Measurements from ENCODE around the gene PDGFB.

Gene PDGFB

DNA sequence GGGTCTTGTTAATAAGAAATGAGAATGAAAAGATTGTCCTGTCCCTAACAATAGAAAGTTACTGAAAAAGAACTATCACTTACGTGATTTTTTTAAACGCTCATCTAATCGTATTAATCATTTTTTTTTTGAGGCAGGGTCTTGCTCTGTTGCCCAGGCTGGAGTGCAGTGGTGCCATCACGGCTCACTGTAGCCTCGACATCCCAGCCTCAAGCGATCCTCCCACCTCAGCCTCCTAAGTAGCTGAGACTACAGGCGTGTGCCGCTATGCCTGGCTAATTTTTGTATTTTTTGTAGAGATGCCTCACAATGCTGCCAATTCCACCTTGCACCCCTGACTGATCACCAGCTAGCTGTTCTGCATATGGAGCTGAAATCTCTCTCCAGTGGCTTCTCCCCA lies 15.7 kb downstream of the PDGFB start:
- WGBS = 95% methylated on average over 8 of the region's 8 CpGs
- Histone ChIP-seq H3K4me3 (ENCODE audit: insufficient read depth in 1 of 2, low read depth in 1 of 2, low read length in 2 of 2) (no peak overlapping the region), H3K18ac (ENCODE audit: low read depth in 1 of 2, low read length in 2 of 2) (no peak overlapping the region), H3K4me1 (ENCODE audit: control insufficient read depth, insufficient read depth, low read depth, low read length) (peaks cover 15% of the 10 kb centered on the region), H4K8ac (ENCODE audit: low read length) (no peak overlapping the region), H3K4me2 (ENCODE audit: low read length, poor library complexity, severe bottlenecking) (no peak overlapping the region), H3K27me3 (ENCODE audit: control insufficient read depth in 1 of 2, insufficient read depth in 1 of 2, low read length in 2 of 2) (peaks cover 0 to 57% of the 10 kb centered on the region in 2 experiments), H2BK120ac (ENCODE audit: low read depth, low read length) (no peak overlapping the region), H2BK12ac (ENCODE audit: low read length in 2 of 2) (no peak overlapping the region), H4K91ac (ENCODE audit: low read length) (no peak overlapping the region), H2AFZ (ENCODE audit: low read depth, low read length) (no peak overlapping the region), H3K79me1 (replicated peaks; ENCODE audit: low read length, poor library complexity, severe bottlenecking) (peaks cover 11% of the 10 kb centered on the region), H2AK5ac (ENCODE audit: low read length, severe bottlenecking) (no peak overlapping the region), H3K36me3 (ENCODE audit: control insufficient read depth in 1 of 2, insufficient read depth in 2 of 2, low read depth in 1 of 2, low read length in 2 of 2) (peaks cover 0 to 90% of the 10 kb centered on the region in 2 experiments), H3K23ac (ENCODE audit: low read length in 2 of 2) (no peak overlapping the region), H3K9me3 (ENCODE audit: control insufficient read depth, low read length) (no peaks in the 10 kb centered on the region), H3K14ac (ENCODE audit: low read length in 2 of 2) (no peak overlapping the region), H3K4ac (ENCODE audit: low read depth in 1 of 2, low read length in 2 of 2) (no peak overlapping the region), H3K27ac (ENCODE audit: low read length, poor library complexity, severe bottlenecking) (no peak overlapping the region), H2BK15ac (ENCODE audit: low read depth, poor library complexity, severe bottlenecking) (no peak overlapping the region), H3K9ac (ENCODE audit: low read length) (no peak overlapping the region), H2BK5ac (ENCODE audit: low read depth, low read length, poor library complexity, severe bottlenecking) (no peak overlapping the region)
- DNase-seq = no peak

GRCh38 chr22:39227542-39228272 lies 17.1 kb downstream of the PDGFB start:
- Histone ChIP-seq H2BK120ac (ENCODE audit: low read depth, low read length) (no peak overlapping the region), H3K36me3 (ENCODE audit: control insufficient read depth in 1 of 2, insufficient read depth in 2 of 2, low read depth in 1 of 2, low read length in 2 of 2) (peaks cover 0 to 91% of the 10 kb centered on the region in 2 experiments), H3K9me3 (ENCODE audit: control insufficient read depth, low read length) (no peaks in the 10 kb centered on the region), H4K8ac (ENCODE audit: low read length) (no peak overlapping the region), H3K23ac (ENCODE audit: low read length in 2 of 2) (no peak overlapping the region), H3K79me1 (replicated peaks; ENCODE audit: low read length, poor library complexity, severe bottlenecking) (peaks cover 6% of the 10 kb centered on the region), H2BK12ac (ENCODE audit: low read length in 2 of 2) (no peak overlapping the region), H3K9ac (ENCODE audit: low read length) (no peak overlapping the region), H2AK5ac (ENCODE audit: low read length, severe bottlenecking) (no peak overlapping the region), H3K4me3 (ENCODE audit: insufficient read depth in 1 of 2, low read depth in 1 of 2, low read length in 2 of 2) (no peak overlapping the region), H3K27me3 (ENCODE audit: control insufficient read depth in 1 of 2, insufficient read depth in 1 of 2, low read length in 2 of 2) (peaks cover 0 to 59% of the 10 kb centered on the region in 2 experiments), H3K4me2 (ENCODE audit: low read length, poor library complexity, severe bottlenecking) (no peak overlapping the region), H3K27ac (ENCODE audit: low read length, poor library complexity, severe bottlenecking) (no peak overlapping the region), H2AFZ (ENCODE audit: low read depth, low read length) (no peak overlapping the region), H4K91ac (ENCODE audit: low read length) (no peak overlapping the region), H3K4ac (ENCODE audit: low read depth in 1 of 2, low read length in 2 of 2) (no peak overlapping the region), H3K14ac (ENCODE audit: low read length in 2 of 2) (no peak overlapping the region), H2BK15ac (ENCODE audit: low read depth, poor library complexity, severe bottlenecking) (no peak overlapping the region), H3K18ac (ENCODE audit: low read depth in 1 of 2, low read length in 2 of 2) (no peak overlapping the region), H2BK5ac (ENCODE audit: low read depth, low read length, poor library complexity, severe bottlenecking) (no peak overlapping the region), H3K4me1 (ENCODE audit: control insufficient read depth, insufficient read depth, low read depth, low read length) (peaks cover 14% of the 10 kb centered on the region)
- 85% methylated on average over 12 of the region's 12 CpGs for WGBS
- no peak for DNase-seq

GRCh38 chr22:39226353-39226752 lies 18.4 kb downstream of the PDGFB start:
- Histone ChIP-seq H3K4me1 (ENCODE audit: control insufficient read depth, insufficient read depth, low read depth, low read length) (peaks cover 10% of the 10 kb centered on the region), H3K9me3 (ENCODE audit: control insufficient read depth, low read length) (peaks cover 5% of the 10 kb centered on the region), H4K91ac (ENCODE audit: low read length) (no peak overlapping the region), H3K79me1 (replicated peaks; ENCODE audit: low read length, poor library complexity, severe bottlenecking) (peaks cover 4% of the 10 kb centered on the region), H3K36me3 (ENCODE audit: control insufficient read depth in 1 of 2, insufficient read depth in 2 of 2, low read depth in 1 of 2, low read length in 2 of 2) (peaks cover 0 to 91% of the 10 kb centered on the region in 2 experiments), H2AK5ac (ENCODE audit: low read length, severe bottlenecking) (no peak overlapping the region), H2AFZ (ENCODE audit: low read depth, low read length) (no peak overlapping the region), H2BK5ac (ENCODE audit: low read depth, low read length, poor library complexity, severe bottlenecking) (no peak overlapping the region), H3K18ac (ENCODE audit: low read depth in 1 of 2, low read length in 2 of 2) (no peak overlapping the region), H3K9ac (ENCODE audit: low read length) (no peak overlapping the region), H3K27me3 (ENCODE audit: control insufficient read depth in 1 of 2, insufficient read depth in 1 of 2, low read length in 2 of 2) (peaks cover 0 to 62% of the 10 kb centered on the region in 2 experiments), H3K14ac (ENCODE audit: low read length in 2 of 2) (no peak overlapping the region), H3K4me2 (ENCODE audit: low read length, poor library complexity, severe bottlenecking) (no peak overlapping the region), H2BK120ac (ENCODE audit: low read depth, low read length) (no peak overlapping the region), H3K4ac (ENCODE audit: low read depth in 1 of 2, low read length in 2 of 2) (no peak overlapping the region), H4K8ac (ENCODE audit: low read length) (no peak overlapping the region), H2BK12ac (ENCODE audit: low read length in 2 of 2) (no peak overlapping the region), H3K23ac (ENCODE audit: low read length in 2 of 2) (no peak overlapping the region), H3K27ac (ENCODE audit: low read length, poor library complexity, severe bottlenecking) (no peak overlapping the region), H3K4me3 (ENCODE audit: insufficient read depth in 1 of 2, low read depth in 1 of 2, low read length in 2 of 2) (no peak overlapping the region), H2BK15ac (ENCODE audit: low read depth, poor library complexity, severe bottlenecking) (no peak overlapping the region)
- no peak for DNase-seq
- 95% methylated on average over 6 of the region's 6 CpGs for WGBS

- Histone ChIP-seq H2AK5ac (ENCODE audit: low read length, severe bottlenecking) (no peak overlapping the region), H2AFZ (ENCODE audit: low read depth, low read length) (no peak overlapping the region), H2BK5ac (ENCODE audit: low read depth, low read length, poor library complexity, severe bottlenecking) (no peak overlapping the region), H4K91ac (ENCODE audit: low read length) (no peak overlapping the region), H3K23ac (ENCODE audit: low read length in 2 of 2) (no peak overlapping the region), H3K79me1 (replicated peaks; ENCODE audit: low read length, poor library complexity, severe bottlenecking) (peaks cover 3% of the 10 kb centered on the region), H3K27me3 (ENCODE audit: control insufficient read depth in 1 of 2, insufficient read depth in 1 of 2, low read length in 2 of 2) (peaks cover 0 to 57% of the 10 kb centered on the region in 2 experiments), H4K8ac (ENCODE audit: low read length) (no peak overlapping the region), H3K4me1 (ENCODE audit: control insufficient read depth, insufficient read depth, low read depth, low read length) (peaks cover 5% of the 10 kb centered on the region), H2BK15ac (ENCODE audit: low read depth, poor library complexity, severe bottlenecking) (no peak overlapping the region), H3K4ac (ENCODE audit: low read depth in 1 of 2, low read length in 2 of 2) (no peak overlapping the region), H3K36me3 (ENCODE audit: control insufficient read depth in 1 of 2, insufficient read depth in 2 of 2, low read depth in 1 of 2, low read length in 2 of 2) (peaks cover 0 to 88% of the 10 kb centered on the region in 2 experiments), H3K27ac (ENCODE audit: low read length, poor library complexity, severe bottlenecking) (no peak overlapping the region), H3K14ac (ENCODE audit: low read length in 2 of 2) (no peak overlapping the region), H3K9ac (ENCODE audit: low read length) (no peak overlapping the region), H3K18ac (ENCODE audit: low read depth in 1 of 2, low read length in 2 of 2) (no peak overlapping the region), H3K4me2 (ENCODE audit: low read length, poor library complexity, severe bottlenecking) (no peak overlapping the region), H3K9me3 (ENCODE audit: control insufficient read depth, low read length) (peaks cover 5% of the 10 kb centered on the region), H2BK12ac (ENCODE audit: low read length in 2 of 2) (no peak overlapping the region), H2BK120ac (ENCODE audit: low read depth, low read length) (no peak overlapping the region), H3K4me3 (ENCODE audit: insufficient read depth in 1 of 2, low read depth in 1 of 2, low read length in 2 of 2) (no peak overlapping the region)
- 97% methylated on average over 13 of the region's 13 CpGs for WGBS
- DNase-seq = no peak
Observed at GRCh38 chr22:39225591-39225990, 19.2 kb downstream of the PDGFB start.

All from mesenchymal stem cell (in vitro differentiated cells and primary cell).